ENCODE data around the gene RCOR1.
A peak's percentile ranks its signal among the peaks of the same experiment; 100 is the strongest.
"Not testable (repeated sequence)": the region's sequence is repeated elsewhere in the genome, so short reads cannot be mapped to it uniquely, and the experiment has no call there.

Gene RCOR1

GRCh38 chr14:102594514-102595175 is 2.2 kb downstream of the RCOR1 start:
- H3K4me1 Mint-ChIP-seq (ENCODE audit: low read depth), result peaks cover 34% of the 10 kb centered on the region

GRCh38 chr14:102601378-102601925 is 9.0 kb downstream of the RCOR1 start:
- H3K27ac Mint-ChIP-seq, result no peak overlapping the region
- peaks cover 17% of the 10 kb centered on the region for H3K36me3 Mint-ChIP-seq (ENCODE audit: low read depth)
- H3K9me3 Mint-ChIP-seq, result no peaks in the 10 kb centered on the region
- no peak overlapping the region for H3K4me3 Mint-ChIP-seq
- peaks cover 33% of the 10 kb centered on the region for H3K4me1 Mint-ChIP-seq (ENCODE audit: low read depth)
- no peaks in the 10 kb centered on the region for H3K27me3 Mint-ChIP-seq (ENCODE audit: low read depth)
- no peak for DNase-seq (ENCODE audit: low spot score)

More at GRCh38 chr14:102594514-102595175, 2.2 kb downstream of the RCOR1 start:
- Mint-ChIP-seq H3K27me3 (ENCODE audit: low read depth) (no peaks in the 10 kb centered on the region), H3K27ac (peak overlapping the region; percentile 79), H3K36me3 (ENCODE audit: low read depth) (peaks cover 12% of the 10 kb centered on the region), H3K9me3 (no peaks in the 10 kb centered on the region), H3K4me3 (peak overlapping the region; percentile 82)
- DNase-seq (ENCODE audit: low spot score), result peak; percentile 55

- H3K27me3 Mint-ChIP-seq (ENCODE audit: low read depth), result no peaks in the 10 kb centered on the region
- no peak overlapping the region for H3K4me3 Mint-ChIP-seq
- no peak for DNase-seq (ENCODE audit: low spot score)
- peaks cover 36% of the 10 kb centered on the region for H3K4me1 Mint-ChIP-seq (ENCODE audit: low read depth)
- no peaks in the 10 kb centered on the region for H3K9me3 Mint-ChIP-seq
- H3K27ac Mint-ChIP-seq, result no peak overlapping the region
- peaks cover 18% of the 10 kb centered on the region for H3K36me3 Mint-ChIP-seq (ENCODE audit: low read depth)
Observed at GRCh38 chr14:102602421-102603292, 10.2 kb downstream of the RCOR1 start.

GRCh38 chr14:102603293-102603907 is 11.0 kb downstream of the RCOR1 start:
- Mint-ChIP-seq H3K4me3 (no peak overlapping the region), H3K27me3 (ENCODE audit: low read depth) (no peaks in the 10 kb centered on the region), H3K27ac (no peak overlapping the region), H3K36me3 (ENCODE audit: low read depth) (peaks cover 18% of the 10 kb centered on the region), H3K9me3 (no peaks in the 10 kb centered on the region), H3K4me1 (ENCODE audit: low read depth) (peaks cover 42% of the 10 kb centered on the region)
- no peak for DNase-seq (ENCODE audit: low spot score)

GRCh38 chr14:102604183-102604582 is 11.7 kb downstream of the RCOR1 start:
- Mint-ChIP-seq H3K4me1 (ENCODE audit: low read depth) (peaks cover 38% of the 10 kb centered on the region), H3K27ac (no peak overlapping the region)

GRCh38 chr14:102605029-102605428 is 12.6 kb downstream of the RCOR1 start:
- Mint-ChIP-seq H3K4me1 (ENCODE audit: low read depth) (peaks cover 33% of the 10 kb centered on the region), H3K9me3 (no peaks in the 10 kb centered on the region), H3K27me3 (ENCODE audit: low read depth) (no peaks in the 10 kb centered on the region), H3K27ac (no peak overlapping the region), H3K4me3 (no peak overlapping the region), H3K36me3 (ENCODE audit: low read depth) (peaks cover 12% of the 10 kb centered on the region)
- DNase-seq (ENCODE audit: low spot score), result no peak

More at GRCh38 chr14:102604183-102604582, 11.7 kb downstream of the RCOR1 start:
- DNase-seq (ENCODE audit: low spot score), result no peak
- no peaks in the 10 kb centered on the region for H3K27me3 Mint-ChIP-seq (ENCODE audit: low read depth)
- H3K9me3 Mint-ChIP-seq, result no peaks in the 10 kb centered on the region
- peaks cover 15% of the 10 kb centered on the region for H3K36me3 Mint-ChIP-seq (ENCODE audit: low read depth)
- no peak overlapping the region for H3K4me3 Mint-ChIP-seq

GRCh38 chr14:102606296-102606695 is 13.8 kb downstream of the RCOR1 start:
- peaks cover 32% of the 10 kb centered on the region for H3K4me1 Mint-ChIP-seq (ENCODE audit: low read depth)
- H3K9me3 Mint-ChIP-seq, result no peaks in the 10 kb centered on the region
- H3K36me3 Mint-ChIP-seq (ENCODE audit: low read depth), result peaks cover 12% of the 10 kb centered on the region
- DNase-seq (ENCODE audit: low spot score), result no peak
- H3K27me3 Mint-ChIP-seq (ENCODE audit: low read depth), result no peaks in the 10 kb centered on the region
- no peak overlapping the region for H3K27ac Mint-ChIP-seq
- no peak overlapping the region for H3K4me3 Mint-ChIP-seq

GRCh38 chr14:102608064-102608446 is 15.6 kb downstream of the RCOR1 start:
- Mint-ChIP-seq H3K27ac (no peak overlapping the region), H3K36me3 (ENCODE audit: low read depth) (peaks cover 15% of the 10 kb centered on the region), H3K4me1 (ENCODE audit: low read depth) (peaks cover 32% of the 10 kb centered on the region), H3K4me3 (no peak overlapping the region), H3K27me3 (ENCODE audit: low read depth) (no peaks in the 10 kb centered on the region), H3K9me3 (no peaks in the 10 kb centered on the region)
- no peak for DNase-seq (ENCODE audit: low spot score)

GRCh38 chr14:102610968-102611811 is 18.7 kb downstream of the RCOR1 start:
- DNase-seq (ENCODE audit: low spot score), result no peak
- Mint-ChIP-seq H3K27ac (no peak overlapping the region), H3K4me1 (ENCODE audit: low read depth) (peaks cover 15% of the 10 kb centered on the region), H3K36me3 (ENCODE audit: low read depth) (peaks cover 17% of the 10 kb centered on the region), H3K4me3 (no peak overlapping the region), H3K9me3 (no peaks in the 10 kb centered on the region), H3K27me3 (ENCODE audit: low read depth) (no peaks in the 10 kb centered on the region)

GRCh38 chr14:102616318-102616717 is 23.9 kb downstream of the RCOR1 start:
- Mint-ChIP-seq H3K27ac (no peak overlapping the region), H3K36me3 (ENCODE audit: low read depth) (peaks cover 14% of the 10 kb centered on the region), H3K27me3 (ENCODE audit: low read depth) (no peaks in the 10 kb centered on the region), H3K4me3 (no peak overlapping the region), H3K4me1 (ENCODE audit: low read depth) (peaks cover 17% of the 10 kb centered on the region), H3K9me3 (no peaks in the 10 kb centered on the region)
- no peak for DNase-seq (ENCODE audit: low spot score)

- no peak overlapping the region for H3K4me3 Mint-ChIP-seq
- H3K4me1 Mint-ChIP-seq (ENCODE audit: low read depth), result peaks cover 17% of the 10 kb centered on the region
- H3K27me3 Mint-ChIP-seq (ENCODE audit: low read depth), result no peaks in the 10 kb centered on the region
- DNase-seq (ENCODE audit: low spot score), result no peak
- no peak overlapping the region for H3K27ac Mint-ChIP-seq
- no peaks in the 10 kb centered on the region for H3K9me3 Mint-ChIP-seq
- H3K36me3 Mint-ChIP-seq (ENCODE audit: low read depth), result peaks cover 12% of the 10 kb centered on the region
Observed at GRCh38 chr14:102616799-102617198, 24.4 kb downstream of the RCOR1 start.

GRCh38 chr14:102619012-102619411 is 26.6 kb downstream of the RCOR1 start:
- H3K27ac Mint-ChIP-seq; H3K27me3 Mint-ChIP-seq (ENCODE audit: low read depth); H3K4me3 Mint-ChIP-seq; H3K36me3 Mint-ChIP-seq (ENCODE audit: low read depth); H3K9me3 Mint-ChIP-seq; DNase-seq (ENCODE audit: low spot score): not testable (repeated sequence)
- peaks cover 20% of the 10 kb centered on the region for H3K4me1 Mint-ChIP-seq (ENCODE audit: low read depth)

- Mint-ChIP-seq H3K27ac (no peak overlapping the region), H3K27me3 (ENCODE audit: low read depth) (no peaks in the 10 kb centered on the region), H3K4me1 (ENCODE audit: low read depth) (peaks cover 20% of the 10 kb centered on the region), H3K9me3 (no peaks in the 10 kb centered on the region), H3K4me3 (no peak overlapping the region), H3K36me3 (ENCODE audit: low read depth) (peaks cover 6% of the 10 kb centered on the region)
- no peak for DNase-seq (ENCODE audit: low spot score)
Observed at GRCh38 chr14:102620413-102620812, 28.0 kb downstream of the RCOR1 start.
